Adrenal gland (tissue), 5 donors: ENCODE measurements around the gene TBL1Y.

Experiments
- POLR2A ChIP-seq, 2 donors: fragments of 450-650 bp; IDR thresholded peaks; one replicate each; pipeline ENCODE4 v1.6.1; 2017; ENCODE audit warnings: antibody characterized with exemption in 2 of 2, mild to moderate bottlenecking in 2 of 2, moderate library complexity in 1 of 2
- TF ChIP-seq, protein P1 (sequence below), 6 experiments: fragments of 450-650 bp in 4 of 6; fragments of 200-600 bp in 2 of 6; sonication (generic) in 1 of 6; IDR thresholded peaks; 1 replicate in 5 of 6; 2 replicates in 1 of 6; pipeline versions ENCODE4 v1.5.1 to v1.8.0; 2016 to 2021; ENCODE audit warnings: antibody characterized with exemption in 6 of 6, mild to moderate bottlenecking in 2 of 6, moderate library complexity in 1 of 6
- donor health status: DM: no; HTN: no; CAD: no.

DNA sequence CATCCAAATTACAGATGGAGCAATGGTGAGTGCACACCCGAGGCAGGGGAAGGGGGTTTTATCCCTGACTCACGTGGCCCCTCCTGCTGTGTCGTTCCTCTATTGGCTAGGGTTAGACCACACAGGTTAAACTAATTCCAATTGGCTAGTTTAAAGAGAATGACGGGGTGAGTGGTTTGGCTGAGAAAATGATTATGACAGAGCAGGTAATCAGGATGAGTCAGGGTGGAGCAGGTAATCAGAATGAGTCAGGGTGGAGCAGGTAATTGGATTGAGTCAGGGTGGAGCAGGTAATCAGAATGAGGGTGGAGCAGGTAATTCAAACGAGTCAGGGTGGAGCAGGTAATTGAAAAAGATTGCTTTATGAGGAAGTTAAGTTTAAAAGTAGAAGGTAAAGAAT lies 146.4 kb downstream of the TBL1Y start:
- TF ChIP-seq, protein P1, sequence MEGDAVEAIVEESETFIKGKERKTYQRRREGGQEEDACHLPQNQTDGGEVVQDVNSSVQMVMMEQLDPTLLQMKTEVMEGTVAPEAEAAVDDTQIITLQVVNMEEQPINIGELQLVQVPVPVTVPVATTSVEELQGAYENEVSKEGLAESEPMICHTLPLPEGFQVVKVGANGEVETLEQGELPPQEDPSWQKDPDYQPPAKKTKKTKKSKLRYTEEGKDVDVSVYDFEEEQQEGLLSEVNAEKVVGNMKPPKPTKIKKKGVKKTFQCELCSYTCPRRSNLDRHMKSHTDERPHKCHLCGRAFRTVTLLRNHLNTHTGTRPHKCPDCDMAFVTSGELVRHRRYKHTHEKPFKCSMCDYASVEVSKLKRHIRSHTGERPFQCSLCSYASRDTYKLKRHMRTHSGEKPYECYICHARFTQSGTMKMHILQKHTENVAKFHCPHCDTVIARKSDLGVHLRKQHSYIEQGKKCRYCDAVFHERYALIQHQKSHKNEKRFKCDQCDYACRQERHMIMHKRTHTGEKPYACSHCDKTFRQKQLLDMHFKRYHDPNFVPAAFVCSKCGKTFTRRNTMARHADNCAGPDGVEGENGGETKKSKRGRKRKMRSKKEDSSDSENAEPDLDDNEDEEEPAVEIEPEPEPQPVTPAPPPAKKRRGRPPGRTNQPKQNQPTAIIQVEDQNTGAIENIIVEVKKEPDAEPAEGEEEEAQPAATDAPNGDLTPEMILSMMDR (IDR thresholded peaks at IDR 0.05), result no peak
- TF ChIP-seq POLR2A (IDR thresholded peaks at IDR 0.05), result no peak
